K562 (cell line): Measurements from ENCODE around the gene GNRHR. TPM values are rescaled to one million over a fixed set of nuclear protein-coding genes. Genes with fewer than 3 reads are reported as not detected.

Source experiments
- ASH1L ChIP-seq: fragments of 450-650 bp; IDR thresholded peaks from 2 replicates; pipeline ENCODE4 v1.6.1; 2018; ENCODE audit warnings: borderline replicate concordance, mild to moderate bottlenecking, low read depth; ENCODE audit not compliant: partially characterized antibody
- BMI1 ChIP-seq: fragments of 150-350 bp; IDR thresholded peaks from 2 replicates; pipeline ENCODE4 v1.6.1; 2014; ENCODE audit warnings: low read length
- CBFA2T3 ChIP-seq: fragments of 450-650 bp; IDR thresholded peaks from 2 replicates; pipeline ENCODE4 v1.6.1; 2017
- CBX2 ChIP-seq: fragments of 200-600 bp; sonication (generic); IDR thresholded peaks from one replicate; pipeline ENCODE4 v1.6.1; 2012; ENCODE audit warnings: mild to moderate bottlenecking, low read length, inconsistent platforms; ENCODE audit not compliant: insufficient read depth, poor library complexity, severe bottlenecking
- CBX8 ChIP-seq: fragments of 200-600 bp; sonication (generic); IDR thresholded peaks from 2 replicates; pipeline ENCODE4 v1.6.1; 2012; ENCODE audit warnings: borderline replicate concordance, mixed run types, low read depth, mild to moderate bottlenecking, moderate library complexity, mixed read lengths, low read length, control low read depth, inconsistent platforms; ENCODE audit not compliant: poor library complexity, severe bottlenecking; ENCODE audit errors: extremely low read depth
- CEBPB ChIP-seq: fragments of 450-650 bp; IDR thresholded peaks from 2 replicates; pipeline ENCODE4 v1.6.1; 2016; ENCODE audit warnings: missing genetic modification characterization, missing compliant biosample characterization
- DIDO1 ChIP-seq: fragments of 450-650 bp; IDR thresholded peaks from 2 replicates; pipeline ENCODE4 v1.6.1; 2016; ENCODE audit warnings: low read depth, missing biosample characterization, missing genetic modification characterization
- DPF2 ChIP-seq: fragments of 450-650 bp; IDR thresholded peaks from 2 replicates; pipeline ENCODE4 v1.6.1; 2016
- GABPB2 ChIP-seq: fragments of 250-450 bp; sonication (Bioruptor Pico); conservative IDR thresholded peaks from 2 replicates; pipeline ENCODE4 v1.5.1; 2021; ENCODE audit warnings: mild to moderate bottlenecking
- HDAC6 ChIP-seq: IDR thresholded peaks from 2 replicates; pipeline ENCODE4 v1.6.1; 2012; ENCODE audit warnings: low read depth, mild to moderate bottlenecking, control low read depth, inconsistent platforms, low read length, moderate library complexity
- KDM1A ChIP-seq, 2 experiments: fragments of 450-650 bp; IDR thresholded peaks; 2 replicates each; pipeline ENCODE4 v1.6.1; 2016; ENCODE audit warnings: mild to moderate bottlenecking in 2 of 2
- LARP7 ChIP-seq: fragments of 450-650 bp; IDR thresholded peaks from 2 replicates; pipeline ENCODE4 v1.6.1; 2016
- MAFG ChIP-seq: fragments of 450-650 bp; conservative IDR thresholded peaks from 2 replicates; pipeline ENCODE4 v1.6.1; 2016; ENCODE audit warnings: missing genetic modification characterization, missing compliant biosample characterization
- MEIS2 ChIP-seq: fragments of 450-650 bp; IDR thresholded peaks from 2 replicates; pipeline ENCODE4 v1.6.1; 2014; ENCODE audit warnings: mild to moderate bottlenecking; ENCODE audit not compliant: partially characterized antibody
- NFIX ChIP-seq: fragments of 250-450 bp; sonication (Bioruptor Pico); IDR thresholded peaks from 2 replicates; pipeline ENCODE4 v1.4.0; 2020; ENCODE audit warnings: low read depth, mild to moderate bottlenecking, moderate library complexity
- PHB ChIP-seq: fragments of 250-450 bp; sonication (Bioruptor Pico); IDR thresholded peaks from 2 replicates; pipeline ENCODE4 v1.5.0; 2021
- POU5F1 ChIP-seq: fragments of 150-350 bp; IDR thresholded peaks from 2 replicates; pipeline ENCODE4 v1.6.1; 2014; ENCODE audit warnings: borderline replicate concordance, low read length, low read depth, mild to moderate bottlenecking; ENCODE audit not compliant: partially characterized antibody
- RBFOX2 ChIP-seq: fragments of 200-400 bp; formaldehyde crosslinking; IDR thresholded peaks from 2 replicates; pipeline ENCODE4 v1.6.1; 2017; ENCODE audit warnings: low read depth, mild to moderate bottlenecking, low read length, moderate library complexity
- RNF2 ChIP-seq: sonication (generic); IDR thresholded peaks from 2 replicates; pipeline ENCODE4 v1.6.1; 2016
- SMAD4 ChIP-seq: fragments of 250-450 bp; sonication (Bioruptor Pico); conservative IDR thresholded peaks from 2 replicates; pipeline ENCODE4 v1.8.0; 2021; ENCODE audit warnings: inconsistent platforms, mild to moderate bottlenecking, moderate library complexity
- SNIP1 ChIP-seq: fragments of 450-650 bp; IDR thresholded peaks from 2 replicates; pipeline ENCODE4 v1.7.1; 2017; ENCODE audit warnings: low read depth, mild to moderate bottlenecking
- TAF9B ChIP-seq: fragments of 450-650 bp; IDR thresholded peaks from 2 replicates; pipeline ENCODE4 v1.6.1; 2018; ENCODE audit warnings: mild to moderate bottlenecking; ENCODE audit not compliant: partially characterized antibody
- TEAD2 ChIP-seq: fragments of 450-650 bp; IDR thresholded peaks from 2 replicates; pipeline ENCODE4 v1.6.1; 2016; ENCODE audit warnings: missing genetic modification characterization, control low read depth, missing compliant biosample characterization
- YBX1 ChIP-seq: fragments of 450-650 bp; IDR thresholded peaks from 2 replicates; pipeline ENCODE4 v1.7.1; 2016; ENCODE audit warnings: mild to moderate bottlenecking
- ZEB2 ChIP-seq: fragments of 450-650 bp; IDR thresholded peaks from 2 replicates; pipeline ENCODE4 v1.6.1; 2016
- ZNF3 ChIP-seq: fragments of 250-450 bp; sonication (Bioruptor Pico); IDR thresholded peaks from 2 replicates; pipeline ENCODE4 v1.5.0; 2021; ENCODE audit warnings: mild to moderate bottlenecking, moderate library complexity
- ZNF584 ChIP-seq: fragments of 200-800 bp; sonication (Bioruptor generic); IDR thresholded peaks from 2 replicates; pipeline ENCODE4 v1.6.1; 2016; ENCODE audit warnings: low read depth, mild to moderate bottlenecking, missing genetic modification characterization, missing compliant biosample characterization
- polyA plus RNA-seq, 8 experiments: library from polyadenylated mRNA; depleted of rRNA in 4 of 8; stranded (reverse) in 5 of 8; unstranded in 3 of 8; fragments of >200 nt; fragmentation: Nextera tagmentation in 2 of 8; fragmentation: Illumina TruSeq in 1 of 8; extraction: Ambion mirVana in 2 of 8; extraction: Trizol in 1 of 8; gene quantifications; 2 replicates each; pipeline versions ENCODE4 v1.2.1 to v1.2.3, GENCODE V29; 2011 to 2014; ENCODE audit warnings: inconsistent platforms in 1 of 8, missing spikeins in 1 of 8
- total RNA-seq, 7 experiments: library from RNA; depleted of rRNA in 6 of 7; stranded (reverse); fragments of >200 nt in 6 of 7; fragmentation: Illumina TruSeq in 2 of 7; extraction: Trizol in 2 of 7; gene quantifications; 2 replicates each; pipeline versions ENCODE4 v1.2.1 to v1.2.3, GENCODE V29; 2011 to 2021; ENCODE audit warnings: low replicate concordance in 1 of 7
- TF ChIP-seq, protein P1 (sequence below): sonication (generic); formaldehyde crosslinking; IDR thresholded peaks from 2 replicates; pipeline ENCODE4 v1.8.1; 2023; ENCODE audit warnings: mild to moderate bottlenecking, missing genetic modification reagents
- TF ChIP-seq, protein P2 (sequence below): fragments of 250-450 bp; sonication (Bioruptor Pico); IDR thresholded peaks from 2 replicates; pipeline ENCODE4 v1.9.0; 2021; ENCODE audit warnings: mild to moderate bottlenecking
- TF ChIP-seq, protein P3 (sequence below): sonication (generic); formaldehyde crosslinking; IDR thresholded peaks from 2 replicates; pipeline ENCODE4 v1.8.0; 2023; ENCODE audit warnings: mild to moderate bottlenecking, missing genetic modification reagents

Gene GNRHR
- total and polyA plus RNA-seq, 9 of the 15 experiments (the other 6 are each of a cell fraction or from before 2014, with no cell fraction given), result 0.06 to 0.13 TPM; not detected in 7

DNA sequence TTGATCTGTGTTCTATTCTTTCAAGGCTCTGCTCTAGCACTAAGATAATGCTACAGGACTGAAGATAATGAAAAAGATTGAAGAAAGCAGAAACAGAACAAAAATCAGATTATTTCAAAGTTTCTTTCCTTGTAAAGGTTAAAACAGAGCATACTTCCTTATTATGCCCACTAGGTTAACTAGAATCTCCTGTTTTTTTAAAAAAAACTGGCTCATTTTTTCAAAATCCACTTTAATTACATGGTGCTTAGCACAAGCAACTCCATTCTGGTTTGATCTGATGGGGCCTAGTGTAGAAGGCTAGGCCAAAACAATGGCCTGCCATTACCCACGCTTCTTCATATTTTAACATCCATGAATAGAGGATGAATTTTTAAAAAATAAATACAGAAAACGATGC lies 52.0 kb downstream of the GNRHR start (continued):
- no peak for TF ChIP-seq SNIP1
- TF ChIP-seq, protein P1, sequence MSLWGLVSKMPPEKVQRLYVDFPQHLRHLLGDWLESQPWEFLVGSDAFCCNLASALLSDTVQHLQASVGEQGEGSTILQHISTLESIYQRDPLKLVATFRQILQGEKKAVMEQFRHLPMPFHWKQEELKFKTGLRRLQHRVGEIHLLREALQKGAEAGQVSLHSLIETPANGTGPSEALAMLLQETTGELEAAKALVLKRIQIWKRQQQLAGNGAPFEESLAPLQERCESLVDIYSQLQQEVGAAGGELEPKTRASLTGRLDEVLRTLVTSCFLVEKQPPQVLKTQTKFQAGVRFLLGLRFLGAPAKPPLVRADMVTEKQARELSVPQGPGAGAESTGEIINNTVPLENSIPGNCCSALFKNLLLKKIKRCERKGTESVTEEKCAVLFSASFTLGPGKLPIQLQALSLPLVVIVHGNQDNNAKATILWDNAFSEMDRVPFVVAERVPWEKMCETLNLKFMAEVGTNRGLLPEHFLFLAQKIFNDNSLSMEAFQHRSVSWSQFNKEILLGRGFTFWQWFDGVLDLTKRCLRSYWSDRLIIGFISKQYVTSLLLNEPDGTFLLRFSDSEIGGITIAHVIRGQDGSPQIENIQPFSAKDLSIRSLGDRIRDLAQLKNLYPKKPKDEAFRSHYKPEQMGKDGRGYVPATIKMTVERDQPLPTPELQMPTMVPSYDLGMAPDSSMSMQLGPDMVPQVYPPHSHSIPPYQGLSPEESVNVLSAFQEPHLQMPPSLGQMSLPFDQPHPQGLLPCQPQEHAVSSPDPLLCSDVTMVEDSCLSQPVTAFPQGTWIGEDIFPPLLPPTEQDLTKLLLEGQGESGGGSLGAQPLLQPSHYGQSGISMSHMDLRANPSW (CRISPR knock-in tag), result no peak
- TF ChIP-seq CEBPB (tag), result no peak
- no peak for TF ChIP-seq RNF2
- no peak for TF ChIP-seq CBX2
- TF ChIP-seq MEIS2, result no peak
- no peak for TF ChIP-seq MAFG (tag)
- TF ChIP-seq HDAC6, result no peak
- TF ChIP-seq CBX8, result no peak
- TF ChIP-seq GABPB2 (CRISPR knock-in tag), result no peak
- no peak for TF ChIP-seq BMI1
- no peak for TF ChIP-seq CBFA2T3
- no peak for TF ChIP-seq KDM1A (IDR thresholded peaks at IDR 0.05)
- no peak for TF ChIP-seq DPF2
- TF ChIP-seq SMAD4, result peak; percentile 89
- no peak; the same call in 1 of the 2 replicates for TF ChIP-seq RBFOX2
- no peak for TF ChIP-seq TAF9B
- TF ChIP-seq DIDO1 (tag), result no peak
- peak; percentile 87; the same call in 1 of the 2 replicates for TF ChIP-seq ZNF584
- TF ChIP-seq POU5F1, result no peak
- 0 out of 2 replicates have a peak, but pooled peaks have one; percentile 52 for TF ChIP-seq TEAD2 (tag)
- no peak for TF ChIP-seq YBX1
- no peak for TF ChIP-seq PHB (CRISPR knock-in tag)
- TF ChIP-seq, protein P2, sequence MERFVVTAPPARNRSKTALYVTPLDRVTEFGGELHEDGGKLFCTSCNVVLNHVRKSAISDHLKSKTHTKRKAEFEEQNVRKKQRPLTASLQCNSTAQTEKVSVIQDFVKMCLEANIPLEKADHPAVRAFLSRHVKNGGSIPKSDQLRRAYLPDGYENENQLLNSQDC (CRISPR knock-in tag), result no peak
- no peak for TF ChIP-seq ZEB2
- TF ChIP-seq NFIX (CRISPR knock-in tag), result 0 out of 2 replicates have a peak, but pooled peaks have one; percentile 20
- TF ChIP-seq, protein P3, sequence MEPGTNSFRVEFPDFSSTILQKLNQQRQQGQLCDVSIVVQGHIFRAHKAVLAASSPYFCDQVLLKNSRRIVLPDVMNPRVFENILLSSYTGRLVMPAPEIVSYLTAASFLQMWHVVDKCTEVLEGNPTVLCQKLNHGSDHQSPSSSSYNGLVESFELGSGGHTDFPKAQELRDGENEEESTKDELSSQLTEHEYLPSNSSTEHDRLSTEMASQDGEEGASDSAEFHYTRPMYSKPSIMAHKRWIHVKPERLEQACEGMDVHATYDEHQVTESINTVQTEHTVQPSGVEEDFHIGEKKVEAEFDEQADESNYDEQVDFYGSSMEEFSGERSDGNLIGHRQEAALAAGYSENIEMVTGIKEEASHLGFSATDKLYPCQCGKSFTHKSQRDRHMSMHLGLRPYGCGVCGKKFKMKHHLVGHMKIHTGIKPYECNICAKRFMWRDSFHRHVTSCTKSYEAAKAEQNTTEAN (CRISPR knock-in tag), result no peak
- TF ChIP-seq ZNF3 (CRISPR knock-in tag), result no peak
- TF ChIP-seq LARP7, result no peak
- TF ChIP-seq ASH1L, result no peak
